HG03025 (cell line): ENCODE results near the gene USP47.

ENCODE experiments used
- ATAC-seq: cut with Tn5 transposase; IDR thresholded peaks from one replicate; pipeline ENCODE4 v1.9.1; 2021; ENCODE audit warnings: mild to moderate bottlenecking, moderate library complexity; ENCODE audit not compliant: unreplicated experiment, low FRiP score

Gene USP47

DNA sequence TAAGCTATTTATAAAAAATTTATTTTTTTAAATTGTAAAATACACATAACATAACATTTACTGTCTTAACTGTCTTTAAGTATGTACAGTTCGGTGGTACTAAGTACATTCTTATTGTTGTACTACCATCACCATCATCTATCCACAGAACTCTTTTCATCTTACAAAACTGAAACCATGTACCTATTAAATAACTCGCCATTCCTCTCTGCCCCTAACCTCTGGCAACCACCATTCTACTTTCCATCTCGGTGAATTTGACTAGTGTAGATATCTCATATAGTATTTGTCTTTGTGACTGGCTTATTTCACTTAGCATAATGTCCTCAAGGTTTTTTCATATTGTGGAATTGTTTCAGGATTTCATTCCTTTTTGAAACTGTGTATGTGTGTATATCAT, 22.6 kb downstream of the USP47 start:
- no peak for ATAC-seq

DNA sequence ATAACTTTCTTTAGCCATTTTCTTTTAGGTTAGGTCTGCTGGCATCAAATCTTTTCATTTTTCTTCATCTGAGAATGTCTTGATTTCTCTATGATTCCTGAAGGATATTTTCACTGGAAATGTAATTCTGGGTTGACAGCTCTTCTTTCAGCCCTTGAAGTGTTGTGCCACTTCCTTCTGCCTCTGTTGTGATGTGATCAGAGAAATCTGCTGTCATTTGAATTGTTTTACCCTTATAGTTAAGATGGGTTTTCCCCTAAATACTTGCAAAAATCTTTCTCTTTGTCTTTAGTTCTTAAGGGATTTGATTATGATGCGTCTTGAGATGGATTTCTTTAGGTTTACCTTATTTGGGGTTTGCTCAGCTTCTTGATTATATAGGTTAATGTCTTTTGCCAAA, 23.0 kb downstream of the USP47 start:
- no peak for ATAC-seq

- ATAC-seq, result no peak
Measured at GRCh38 chr11:11865449-11865848, 23.7 kb downstream of the USP47 start.

DNA sequence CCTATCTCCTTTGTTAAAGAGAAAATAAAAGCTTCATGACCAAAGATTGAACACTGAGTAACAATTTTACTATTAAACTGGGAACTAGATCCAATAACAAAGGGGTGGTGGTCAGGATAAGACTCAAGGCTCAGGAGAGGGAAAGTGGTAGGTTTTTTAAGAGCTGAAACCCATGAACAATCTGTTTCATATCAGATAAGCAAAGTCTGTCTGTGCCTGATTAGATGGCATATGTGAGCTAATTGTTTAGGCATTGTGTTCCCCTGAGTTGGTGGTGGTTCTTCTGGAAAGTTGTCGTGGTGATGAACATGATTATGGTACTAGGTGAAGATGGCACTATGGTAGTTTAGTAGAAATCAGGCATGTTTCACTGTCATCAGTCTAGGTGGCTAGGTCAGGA, 24.4 kb downstream of the USP47 start:
- no peak for ATAC-seq

GRCh38 chr11:11867720-11868119, 25.9 kb downstream of the USP47 start:
- no peak for ATAC-seq

DNA sequence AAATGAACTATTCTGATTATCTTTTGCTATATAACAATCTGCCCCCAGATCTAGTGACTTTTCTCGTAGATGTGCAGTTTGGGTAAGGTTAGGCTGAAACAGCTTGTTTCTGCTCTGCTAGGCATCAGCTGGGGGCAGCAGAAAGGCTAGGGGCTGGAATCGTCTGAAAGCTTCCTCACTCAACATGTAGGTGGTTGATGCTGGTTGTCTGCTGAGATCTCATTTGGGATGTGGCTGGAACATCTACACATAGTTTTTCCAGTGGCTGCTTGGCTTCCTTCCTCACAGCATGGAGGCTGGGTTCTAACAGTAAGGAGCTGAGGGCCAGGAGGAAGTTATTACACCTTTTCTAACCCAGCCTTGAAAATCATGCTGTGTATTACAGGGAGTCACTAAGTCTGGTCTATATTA, 30.2 kb downstream of the USP47 start:
- ATAC-seq, result no peak

GRCh38 chr11:11876458-11876857, 34.7 kb downstream of the USP47 start:
- ATAC-seq, result no peak

- no peak for ATAC-seq
Measured at GRCh38 chr11:11880179-11880578, 38.4 kb downstream of the USP47 start.

- ATAC-seq, result no peak
Measured at GRCh38 chr11:11882539-11882938, 40.8 kb downstream of the USP47 start.

- no peak for ATAC-seq
Measured at GRCh38 chr11:11884351-11884750, 42.6 kb downstream of the USP47 start.

DNA sequence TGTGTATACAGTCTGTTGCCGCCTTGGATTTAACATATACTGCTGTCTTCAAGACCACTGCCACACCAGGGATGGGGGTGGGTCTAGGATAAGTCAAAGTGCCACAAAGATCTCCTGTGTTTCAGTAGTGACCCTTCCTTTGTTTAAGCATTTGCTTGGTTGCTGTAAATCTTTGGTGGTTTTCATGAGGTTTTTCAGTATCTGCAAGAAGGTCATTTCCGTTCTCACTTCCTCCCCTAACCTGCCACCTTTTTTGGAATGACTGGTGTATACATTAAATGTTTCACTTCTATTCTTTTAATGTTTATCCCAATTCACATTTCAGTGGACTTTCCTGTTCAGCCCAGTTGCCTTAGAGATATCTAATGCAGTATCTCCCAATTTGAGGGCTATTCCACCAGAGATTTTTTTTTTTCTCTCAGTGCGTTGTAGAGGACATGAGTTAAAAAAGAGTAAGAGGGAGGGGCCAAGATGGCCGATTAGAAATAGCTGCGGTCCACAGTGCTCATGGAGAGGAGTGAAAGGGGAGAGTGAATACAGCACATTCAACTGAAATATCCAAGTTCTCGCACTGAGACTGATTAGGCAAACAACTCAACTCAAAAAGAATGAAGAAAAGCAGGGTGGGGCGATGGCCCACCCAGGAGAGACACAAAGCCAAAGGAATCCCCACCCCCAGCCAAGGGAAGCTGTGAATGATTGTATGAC, 43.2 kb downstream of the USP47 start:
- peak; percentile 71 for ATAC-seq

DNA sequence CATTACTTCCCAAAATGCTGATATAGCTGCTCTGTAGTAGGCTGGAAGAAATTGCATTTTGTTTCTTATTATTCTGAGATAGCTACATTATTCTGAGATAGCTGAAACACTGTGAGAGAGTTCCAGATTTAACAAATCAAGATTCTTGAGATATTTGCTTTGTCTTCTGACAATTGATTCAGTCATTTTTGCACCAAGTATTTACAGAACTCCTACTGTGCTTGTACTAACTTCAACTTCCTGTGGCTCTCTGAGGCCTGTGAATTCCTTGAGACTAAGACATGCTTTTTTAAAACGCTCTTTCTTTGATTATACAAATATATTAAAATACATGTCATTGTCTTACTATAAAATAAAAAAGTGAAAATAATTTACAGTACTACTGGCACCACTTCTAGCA, 52.7 kb downstream of the USP47 start:
- no peak for ATAC-seq

- ATAC-seq, result no peak
Measured at GRCh38 chr11:11895672-11896071, 53.9 kb downstream of the USP47 start.

- ATAC-seq, result no peak
Measured at GRCh38 chr11:11898648-11899047, 56.9 kb downstream of the USP47 start.

- no peak for ATAC-seq
Measured at GRCh38 chr11:11899401-11899800, 57.6 kb downstream of the USP47 start.

DNA sequence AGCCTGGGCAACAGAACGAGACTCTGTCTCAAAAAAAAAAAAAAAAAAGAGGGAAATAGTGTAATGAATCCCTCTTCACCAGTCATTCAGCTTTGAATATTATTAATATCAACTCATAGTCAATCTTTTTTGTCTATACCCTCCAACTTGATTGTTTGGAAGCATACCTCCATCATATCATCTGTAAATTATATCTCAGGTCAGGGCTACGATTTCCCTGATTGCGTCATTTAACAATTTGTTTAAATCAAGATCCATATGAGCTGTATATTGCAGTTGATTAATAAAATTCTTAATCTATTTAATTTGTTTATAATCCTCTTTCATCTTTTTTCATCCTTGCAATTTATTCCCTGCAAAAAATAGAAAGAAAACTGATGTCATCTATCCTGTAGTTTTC, 60.2 kb downstream of the USP47 start:
- no peak for ATAC-seq

- ATAC-seq, result no peak
Measured at GRCh38 chr11:11909727-11910126, 68.0 kb downstream of the USP47 start.

DNA sequence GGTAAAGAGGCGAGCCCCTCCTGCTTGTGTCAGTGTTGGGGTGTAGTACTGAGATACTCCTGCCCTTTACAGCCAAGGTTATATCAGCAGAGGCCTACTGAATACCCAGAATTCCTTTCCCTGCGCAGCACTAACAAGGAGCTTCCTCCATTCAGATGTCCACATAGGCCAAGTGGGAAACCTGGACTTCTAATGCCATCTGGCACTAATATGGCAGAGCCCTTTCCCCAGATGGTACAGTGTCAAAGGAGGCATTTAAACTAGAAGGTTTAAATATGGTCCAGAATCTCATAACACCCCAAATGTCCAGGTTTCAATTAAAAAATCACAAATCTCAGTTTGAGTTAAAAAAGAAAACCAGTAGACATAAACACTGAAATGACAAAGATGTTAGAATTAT, 68.8 kb downstream of the USP47 start:
- no peak for ATAC-seq

GRCh38 chr11:11913395-11913794, 71.6 kb downstream of the USP47 start:
- no peak for ATAC-seq

GRCh38 chr11:11915625-11916024, 73.9 kb downstream of the USP47 start:
- no peak for ATAC-seq

DNA sequence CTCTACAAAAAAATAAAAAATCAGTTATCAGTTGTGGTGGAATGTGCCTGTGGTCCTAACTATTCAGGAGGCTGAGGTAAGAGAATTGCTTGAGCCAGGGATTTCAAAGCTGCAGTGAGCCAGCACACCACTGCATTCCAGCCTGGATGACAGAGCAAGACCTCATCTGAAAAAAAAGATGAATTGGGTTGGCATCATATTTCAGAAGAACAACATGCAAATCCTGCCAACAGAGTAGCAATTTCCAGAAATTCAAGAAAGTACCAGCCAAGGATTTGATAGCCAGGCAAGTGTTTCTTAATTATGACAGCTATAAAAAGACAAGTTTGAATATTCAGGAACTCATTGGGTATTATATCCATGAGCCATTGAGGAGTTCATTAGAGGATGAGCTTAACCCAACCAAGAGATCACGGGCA, 75.2 kb downstream of the USP47 start:
- ATAC-seq, result no peak

- ATAC-seq, result no peak
Measured at GRCh38 chr11:11923828-11924227, 82.1 kb downstream of the USP47 start.

DNA sequence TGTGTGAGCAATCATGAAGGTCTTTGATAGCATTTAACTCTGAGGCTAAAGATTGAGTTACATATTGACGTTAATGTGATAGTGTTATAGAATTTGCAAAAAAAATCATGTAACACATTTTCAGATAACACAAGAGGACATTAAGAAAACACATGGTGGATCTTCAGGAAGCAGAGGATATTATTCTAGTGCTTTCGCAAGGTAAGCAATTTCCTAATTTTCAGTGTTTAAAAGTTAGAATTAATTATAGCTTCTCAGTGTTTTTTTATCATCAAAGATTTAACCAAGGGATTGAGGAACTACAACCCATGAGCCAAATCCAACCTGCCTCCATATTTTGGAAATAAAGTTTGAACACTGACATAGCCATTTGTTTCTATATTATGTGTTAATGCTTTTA, 88.1 kb downstream of the USP47 start:
- no peak for ATAC-seq
